ENCODE measurements around the gene EXOC6.

EXOC6 gene

GRCh38 chr10:93006435-93007039, 158.2 kb downstream of the EXOC6 start:
- in situ Hi-C loops (cut with MboI; ENCODE audit: low sequenced_read_pairs), result no loop called here

- in situ Hi-C loops (cut with MboI; ENCODE audit: low sequenced_read_pairs), result no loop called here
These were observed 167.4 kb downstream of the EXOC6 start for GRCh38 chr10:93015722-93016121.

GRCh38 chr10:93023013-93023650, 174.8 kb downstream of the EXOC6 start:
- in situ Hi-C loops (cut with MboI; ENCODE audit: low sequenced_read_pairs), result no loop called here

GRCh38 chr10:93026072-93026471, 177.8 kb downstream of the EXOC6 start:
- in situ Hi-C loops (cut with MboI; ENCODE audit: low sequenced_read_pairs), result no loop called here

- in situ Hi-C loops (cut with MboI; ENCODE audit: low sequenced_read_pairs), result no loop called here
These were observed 179.2 kb downstream of the EXOC6 start for GRCh38 chr10:93027508-93027907.

GRCh38 chr10:93028883-93029282, 180.6 kb downstream of the EXOC6 start:
- in situ Hi-C loops (cut with MboI; ENCODE audit: low sequenced_read_pairs), result no loop called here

GRCh38 chr10:93030409-93030808, 182.1 kb downstream of the EXOC6 start:
- in situ Hi-C loops (cut with MboI; ENCODE audit: low sequenced_read_pairs), result no loop called here

- in situ Hi-C loops (cut with MboI; ENCODE audit: low sequenced_read_pairs), result no loop called here
These were observed 183.9 kb downstream of the EXOC6 start for GRCh38 chr10:93032105-93032808.

GRCh38 chr10:93032809-93033137, 184.5 kb downstream of the EXOC6 start:
- in situ Hi-C loops (cut with MboI; ENCODE audit: low sequenced_read_pairs), result no loop called here

- in situ Hi-C loops (cut with MboI; ENCODE audit: low sequenced_read_pairs), result no loop called here
These were observed 186.1 kb downstream of the EXOC6 start for GRCh38 chr10:93034426-93034825.

- in situ Hi-C loops (cut with MboI; ENCODE audit: low sequenced_read_pairs), result no loop called here
These were observed 190.8 kb downstream of the EXOC6 start for GRCh38 chr10:93039110-93039509.

- in situ Hi-C loops (cut with MboI; ENCODE audit: low sequenced_read_pairs), result no loop called here
These were observed 191.4 kb downstream of the EXOC6 start for GRCh38 chr10:93039721-93040120.

GRCh38 chr10:93054486-93054885, 206.2 kb downstream of the EXOC6 start:
- in situ Hi-C loops (cut with MboI; ENCODE audit: low sequenced_read_pairs), result no loop called here

GRCh38 chr10:93058139-93058538, 209.8 kb downstream of the EXOC6 start:
- in situ Hi-C loops (cut with MboI; ENCODE audit: low sequenced_read_pairs), result no loop called here

- in situ Hi-C loops (cut with MboI; ENCODE audit: low sequenced_read_pairs), result no loop called here
These were observed 211.9 kb downstream of the EXOC6 start, which contains the start of gene CYP26C1 for GRCh38 chr10:93059975-93060886. TSS of gene CYP26C1 (plus strand) at chr10:93060798. CDS start at chr10:93061264, 466 bp downstream.

- in situ Hi-C loops (cut with MboI; ENCODE audit: low sequenced_read_pairs), result no loop called here
These were observed 212.7 kb downstream of the EXOC6 start for GRCh38 chr10:93060887-93061593.

GRCh38 chr10:93061594-93062513, 213.5 kb downstream of the EXOC6 start:
- in situ Hi-C loops (cut with MboI; ENCODE audit: low sequenced_read_pairs), result no loop called here

- in situ Hi-C loops (cut with MboI; ENCODE audit: low sequenced_read_pairs), result no loop called here
These were observed 214.3 kb downstream of the EXOC6 start for GRCh38 chr10:93062514-93063143.
